ENCODE data around the gene LRRFIP2.
A peak's percentile ranks its signal among the peaks of the same experiment; 100 is the strongest.

Gene LRRFIP2

DNA sequence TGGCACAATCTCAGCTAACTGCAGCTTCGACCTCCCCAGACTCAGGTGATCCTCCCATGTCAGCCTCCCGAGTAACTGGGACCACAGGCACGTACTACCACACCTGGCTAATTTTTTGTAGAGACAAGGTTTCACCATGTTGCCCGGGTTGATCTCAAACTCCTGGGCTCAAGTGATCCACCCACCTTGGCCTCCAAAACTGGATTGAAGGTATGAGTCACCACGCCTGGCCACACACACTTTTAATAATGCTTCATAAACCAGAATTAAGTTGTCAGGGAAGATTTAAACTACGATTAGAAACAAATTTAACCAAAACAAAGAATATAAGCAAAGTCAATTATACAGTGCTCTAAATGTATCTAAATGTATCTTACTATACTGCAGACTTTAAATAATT, 87.5 kb downstream of the LRRFIP2 start:
- no peak overlapping the region for H3K27ac ChIP-seq
- TF ChIP-seq, protein P1, sequence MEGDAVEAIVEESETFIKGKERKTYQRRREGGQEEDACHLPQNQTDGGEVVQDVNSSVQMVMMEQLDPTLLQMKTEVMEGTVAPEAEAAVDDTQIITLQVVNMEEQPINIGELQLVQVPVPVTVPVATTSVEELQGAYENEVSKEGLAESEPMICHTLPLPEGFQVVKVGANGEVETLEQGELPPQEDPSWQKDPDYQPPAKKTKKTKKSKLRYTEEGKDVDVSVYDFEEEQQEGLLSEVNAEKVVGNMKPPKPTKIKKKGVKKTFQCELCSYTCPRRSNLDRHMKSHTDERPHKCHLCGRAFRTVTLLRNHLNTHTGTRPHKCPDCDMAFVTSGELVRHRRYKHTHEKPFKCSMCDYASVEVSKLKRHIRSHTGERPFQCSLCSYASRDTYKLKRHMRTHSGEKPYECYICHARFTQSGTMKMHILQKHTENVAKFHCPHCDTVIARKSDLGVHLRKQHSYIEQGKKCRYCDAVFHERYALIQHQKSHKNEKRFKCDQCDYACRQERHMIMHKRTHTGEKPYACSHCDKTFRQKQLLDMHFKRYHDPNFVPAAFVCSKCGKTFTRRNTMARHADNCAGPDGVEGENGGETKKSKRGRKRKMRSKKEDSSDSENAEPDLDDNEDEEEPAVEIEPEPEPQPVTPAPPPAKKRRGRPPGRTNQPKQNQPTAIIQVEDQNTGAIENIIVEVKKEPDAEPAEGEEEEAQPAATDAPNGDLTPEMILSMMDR (conservative IDR thresholded peaks at IDR 0.05), result no peak

DNA sequence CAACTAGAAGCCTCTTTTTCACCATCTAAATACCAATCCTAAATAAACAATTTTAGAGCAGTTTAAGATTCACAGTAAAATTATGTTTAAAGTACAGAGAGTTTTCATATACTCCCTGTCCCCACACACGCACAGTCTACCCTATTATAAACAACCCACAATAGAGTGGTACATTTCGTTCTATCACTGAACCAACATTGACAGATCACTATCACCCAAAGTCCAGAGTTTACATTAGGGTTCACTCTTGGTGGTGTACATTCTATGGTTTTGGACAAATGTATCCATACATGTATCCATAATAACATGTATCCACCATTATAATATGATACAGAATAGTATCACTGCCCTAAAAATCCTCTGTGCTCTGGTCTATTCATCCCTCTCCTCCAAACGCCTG, 92.1 kb downstream of the LRRFIP2 start:
- TF ChIP-seq, protein P1 (conservative IDR thresholded peaks at IDR 0.05), result no peak
- peak overlapping the region; percentile 37 for H3K27ac ChIP-seq

DNA sequence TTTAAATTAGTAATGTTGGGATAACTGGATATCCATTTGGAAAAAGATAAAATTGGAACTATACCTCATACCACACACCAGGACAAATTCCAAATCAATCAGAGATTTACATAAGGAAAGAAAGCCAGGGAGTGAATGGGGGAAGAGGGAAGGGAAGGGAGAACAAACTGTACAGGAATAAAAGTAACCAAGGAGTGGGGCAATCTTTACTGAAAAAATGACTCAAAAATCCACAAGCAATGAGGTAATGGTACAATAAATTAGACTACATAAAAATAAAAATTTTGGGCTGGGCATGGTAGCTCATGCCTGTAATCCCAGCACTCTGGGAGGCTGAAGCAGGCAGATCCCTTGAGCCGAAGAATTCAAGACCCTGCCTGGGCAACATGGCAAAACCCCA, 98.4 kb downstream of the LRRFIP2 start:
- TF ChIP-seq, protein P1 (conservative IDR thresholded peaks at IDR 0.05), result no peak
- H3K27ac ChIP-seq, result no peak overlapping the region

DNA sequence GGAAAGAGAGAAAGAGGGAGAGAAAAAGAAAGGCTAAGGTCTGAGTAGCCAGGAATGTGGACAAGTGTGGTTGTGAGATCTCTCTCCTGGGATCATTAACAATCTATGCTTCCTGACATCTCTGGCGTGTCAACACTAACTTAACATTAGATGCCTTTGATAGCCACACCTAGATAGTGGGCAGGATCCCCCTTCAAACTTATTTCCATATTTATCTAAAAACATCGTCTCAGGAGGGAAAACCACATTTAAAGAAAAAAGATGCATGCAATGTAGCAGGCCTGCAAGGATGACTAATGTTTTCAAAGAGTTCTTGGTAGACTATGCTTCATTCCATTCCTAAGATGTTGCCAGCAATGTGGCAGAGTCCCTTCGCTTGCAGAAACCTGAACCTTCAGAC, 100.2 kb downstream of the LRRFIP2 start:
- TF ChIP-seq, protein P1 (conservative IDR thresholded peaks at IDR 0.05), result no peak
- no peak overlapping the region for H3K27ac ChIP-seq

DNA sequence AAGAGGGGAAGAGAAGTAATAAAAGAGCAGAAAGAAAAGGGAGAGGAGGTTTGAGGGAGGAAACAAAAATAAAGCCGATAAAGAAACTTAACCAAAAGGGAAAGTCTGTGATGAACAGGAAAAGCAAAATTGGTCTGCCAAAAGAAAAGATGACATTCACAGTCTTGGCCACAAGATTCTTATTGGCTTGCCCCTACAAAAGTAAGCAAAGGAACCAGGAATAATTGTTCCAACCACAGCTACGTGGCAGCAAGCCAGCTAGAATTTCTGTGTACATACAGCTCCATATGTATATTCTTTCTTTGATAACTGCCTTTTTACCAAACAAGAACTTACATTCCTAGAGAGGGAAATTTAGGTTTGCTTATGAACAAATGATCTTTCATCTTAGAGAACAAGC, 101.5 kb downstream of the LRRFIP2 start:
- TF ChIP-seq, protein P1 (conservative IDR thresholded peaks at IDR 0.05), result no peak
- peak overlapping the region; percentile 56 for H3K27ac ChIP-seq

DNA sequence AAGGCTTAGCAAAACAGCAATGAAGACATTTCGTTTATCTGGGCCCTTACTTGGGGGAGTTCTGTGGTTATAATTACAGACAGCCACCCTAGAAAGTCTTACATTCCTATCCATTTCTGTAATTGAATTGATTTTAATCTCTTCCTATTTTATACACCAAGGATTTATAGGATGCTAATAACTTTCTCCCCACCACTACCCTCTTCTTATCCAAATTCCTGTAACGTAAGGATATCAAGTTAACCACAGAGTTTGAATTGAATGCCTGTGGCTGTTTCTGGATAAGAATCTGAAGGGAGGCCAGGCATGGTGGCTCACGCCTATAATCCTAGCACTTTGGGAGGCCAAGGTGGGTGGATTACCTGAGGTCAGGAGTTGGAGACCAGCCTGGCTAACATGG, 102.5 kb downstream of the LRRFIP2 start:
- H3K27ac ChIP-seq, result peak overlapping the region; percentile 56
- TF ChIP-seq, protein P1 (conservative IDR thresholded peaks at IDR 0.05), result no peak

DNA sequence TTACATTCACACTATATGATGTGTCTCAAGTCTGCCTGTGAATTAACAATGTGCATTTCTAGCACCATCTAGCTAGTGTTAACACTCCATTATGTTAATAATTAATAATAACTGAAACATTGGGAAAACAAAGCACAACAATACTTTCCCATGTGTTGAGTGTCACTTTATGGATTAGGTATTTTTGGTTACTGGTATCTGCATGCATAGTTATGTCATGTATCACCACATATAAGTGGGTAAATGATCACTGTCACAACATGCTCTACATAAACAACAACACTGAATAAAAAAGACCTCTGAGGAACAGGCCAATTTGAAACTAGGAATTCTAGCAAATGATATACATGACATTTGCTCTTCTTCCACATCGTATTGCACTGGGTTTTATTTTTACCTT, 106.4 kb downstream of the LRRFIP2 start:
- no peak overlapping the region for H3K27ac ChIP-seq
- TF ChIP-seq, protein P1 (conservative IDR thresholded peaks at IDR 0.05), result no peak

DNA sequence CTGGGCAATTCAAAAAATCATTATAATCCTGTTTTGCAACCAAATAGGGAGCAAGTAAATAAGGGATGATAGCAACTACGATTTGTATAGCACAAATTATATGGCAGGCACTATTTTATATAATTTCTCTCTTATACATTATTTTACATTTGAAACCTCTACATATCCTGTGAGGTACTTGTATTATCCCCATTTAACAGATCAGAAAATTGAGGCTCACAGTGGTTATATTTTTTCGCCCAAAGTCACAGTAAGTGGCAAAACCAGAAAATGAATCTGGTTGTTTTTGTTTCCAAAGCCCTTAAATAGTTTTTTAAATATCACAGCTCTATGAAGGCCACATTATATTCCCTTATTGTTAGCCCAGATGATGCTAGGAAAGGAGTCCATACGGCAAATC, 106.8 kb downstream of the LRRFIP2 start:
- TF ChIP-seq, protein P1 (conservative IDR thresholded peaks at IDR 0.05), result no peak
- no peak overlapping the region for H3K27ac ChIP-seq
